Fibroblast of lung (primary cell): ENCODE results near the gene ALOX5. TPM values are rescaled to one million over a fixed set of nuclear protein-coding genes. Genes with fewer than 3 reads are reported as not detected.
"Not testable (repeated sequence)": the region's sequence is repeated elsewhere in the genome, so short reads cannot be mapped to it uniquely, and the experiment has no call there.

ENCODE experiments used
- DNase-seq, 2 donors: peaks; one replicate each; pipeline versions ENCODE4 v3.0.0 to v3.0.0-alpha.2; 2010; ENCODE audit warnings: low read depth in 2 of 2
- H2AFZ ChIP-seq: 2 replicates; pipeline ENCODE4 v1.5.1; 2012; ENCODE audit warnings: low read length, control low read depth, inconsistent platforms
- H3K27ac ChIP-seq: 2 replicates; pipeline ENCODE4 v1.5.1; 2011; ENCODE audit warnings: low read length, control low read depth; ENCODE audit not compliant: insufficient read depth
- H3K27me3 ChIP-seq: 2 replicates; pipeline ENCODE4 v1.5.1; 2011; ENCODE audit warnings: mild to moderate bottlenecking, low read length; ENCODE audit not compliant: control insufficient read depth, insufficient read depth
- H3K36me3 ChIP-seq: 2 replicates; pipeline ENCODE4 v1.5.1; 2011; ENCODE audit warnings: low read length; ENCODE audit not compliant: control insufficient read depth, insufficient read depth
- H3K4me1 ChIP-seq: 2 replicates; pipeline ENCODE4 v1.5.1; 2011; ENCODE audit warnings: low read length; ENCODE audit not compliant: control insufficient read depth, insufficient read depth; ENCODE audit errors: extremely low read depth
- H3K4me2 ChIP-seq: 2 replicates; pipeline ENCODE4 v1.5.1; 2011; ENCODE audit warnings: low read length, control low read depth; ENCODE audit not compliant: insufficient read depth; ENCODE audit errors: extremely low read depth
- H3K4me3 ChIP-seq, 4 experiments: fragments of 200-600 bp in 1 of 4; sonication (generic) in 1 of 4; replicated peaks in 1 of 4; 2 replicates each; pipeline ENCODE4 v1.5.1; 2011 to 2016; ENCODE audit warnings: low read length in 4 of 4, low read depth in 3 of 4, mild to moderate bottlenecking in 3 of 4, control low read depth in 2 of 4, inconsistent platforms in 1 of 4, mixed read lengths in 1 of 4; ENCODE audit not compliant: insufficient read depth in 1 of 4; ENCODE audit errors: control extremely low read depth in 1 of 4
- H3K79me2 ChIP-seq: 2 replicates; pipeline ENCODE4 v1.5.1; 2012; ENCODE audit warnings: mild to moderate bottlenecking, low read length, inconsistent platforms; ENCODE audit not compliant: control insufficient read depth, insufficient read depth
- H3K9ac ChIP-seq: 2 replicates; pipeline ENCODE4 v1.5.1; 2011; ENCODE audit warnings: mild to moderate bottlenecking, low read length, control low read depth; ENCODE audit not compliant: insufficient read depth
- H3K9me3 ChIP-seq: 2 replicates; pipeline ENCODE4 v1.5.1; 2012; ENCODE audit warnings: low read depth, low read length; ENCODE audit not compliant: control insufficient read depth, insufficient read depth
- H4K20me1 ChIP-seq: 2 replicates; pipeline ENCODE4 v1.5.1; 2011; ENCODE audit warnings: low read length; ENCODE audit not compliant: control insufficient read depth, insufficient read depth; ENCODE audit errors: extremely low read depth
- EZH2 ChIP-seq: IDR thresholded peaks from 2 replicates; pipeline ENCODE4 v1.5.1; 2012; ENCODE audit warnings: low read length, control low read depth, mild to moderate bottlenecking; ENCODE audit errors: missing control alignments
- polyA plus RNA-seq, 2 donors: library from polyadenylated mRNA; depleted of rRNA in 1 of 2; stranded (reverse) in 1 of 2; unstranded in 1 of 2; fragments of >200 nt; gene quantifications; 2 replicates each; pipeline ENCODE4 v1.2.1, GENCODE V29; 2011 to 2012; ENCODE audit warnings: missing spikeins in 1 of 2
- total RNA-seq: library from RNA; depleted of rRNA; stranded (reverse); fragments of >200 nt; gene quantifications from 2 replicates; pipeline ENCODE4 v1.2.1, GENCODE V29; 2014
- TF ChIP-seq, protein P1 (sequence below), 2 donors: IDR thresholded peaks in 1 of 2; conservative IDR thresholded peaks in 1 of 2; 1 replicate in 1 of 2; 2 replicates in 1 of 2; pipeline ENCODE4 v1.5.1; 2011 to 2012; ENCODE audit warnings: low read length in 2 of 2, control low read depth in 1 of 2, inconsistent platforms in 1 of 2, low read depth in 1 of 2, mild to moderate bottlenecking in 1 of 2

Gene ALOX5
- total and polyA plus RNA-seq, 2 donors (not counting 1 experiment from before 2014, with no cell fraction given), result not detected

DNA sequence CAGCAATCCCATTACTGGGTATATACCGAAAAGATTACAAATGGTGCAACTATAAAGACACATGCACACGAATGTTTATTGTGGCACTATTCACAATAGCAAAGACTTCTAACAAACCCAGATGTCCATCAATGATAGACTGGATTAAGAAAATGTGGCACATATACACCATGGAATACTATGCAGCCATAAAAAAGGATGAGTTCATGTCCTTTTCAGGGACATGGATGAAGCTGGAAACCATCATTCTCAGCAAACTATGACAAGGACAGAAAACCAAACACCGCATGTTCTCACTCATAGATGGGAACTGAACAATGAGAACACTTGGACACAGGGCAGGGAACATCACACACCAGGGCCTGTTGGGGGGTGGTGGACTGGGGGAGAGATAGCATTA is 6.4 kb upstream of the ALOX5 start:
- not testable (repeated sequence) for H3K36me3 ChIP-seq, H3K27me3 ChIP-seq, H2AFZ ChIP-seq, H3K4me3 ChIP-seq, H3K27ac ChIP-seq, H3K79me2 ChIP-seq, H3K4me2 ChIP-seq, H3K9ac ChIP-seq, DNase-seq, H4K20me1 ChIP-seq, H3K4me1 ChIP-seq, H3K9me3 ChIP-seq

DNA sequence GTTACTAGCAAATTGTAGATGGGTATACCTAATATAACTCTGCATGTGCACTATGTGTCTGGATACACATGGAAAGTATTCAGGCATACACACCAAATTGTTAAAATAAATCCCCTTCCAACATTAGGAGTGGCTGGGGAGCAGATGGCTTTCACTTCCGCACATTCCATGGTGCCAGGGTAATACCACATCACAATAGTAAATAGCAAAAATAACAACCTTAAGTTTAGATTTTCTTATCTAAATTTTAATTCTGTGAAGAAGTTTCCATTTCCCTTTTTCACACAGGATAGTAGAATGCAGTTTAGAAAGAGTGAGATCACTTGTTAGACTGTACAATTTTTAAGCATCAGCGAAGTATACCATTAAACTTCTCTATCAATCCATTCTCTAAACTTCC is 5.8 kb upstream of the ALOX5 start:
- Histone ChIP-seq H4K20me1 (peaks cover 2% of the 10 kb centered on the region), H3K4me1 (no peaks in the 10 kb centered on the region), H3K4me2 (no peak overlapping the region), H3K9me3 (no peaks in the 10 kb centered on the region), H3K9ac (no peak overlapping the region), H3K27me3 (peaks cover 9% of the 10 kb centered on the region), H3K36me3 (no peaks in the 10 kb centered on the region), H2AFZ (no peak overlapping the region), H3K4me3 (no peak overlapping the region), H3K79me2 (no peaks in the 10 kb centered on the region), H3K27ac (no peak overlapping the region)
- DNase-seq, result no peak
- TF ChIP-seq EZH2, result no peak
- TF ChIP-seq, protein P1, sequence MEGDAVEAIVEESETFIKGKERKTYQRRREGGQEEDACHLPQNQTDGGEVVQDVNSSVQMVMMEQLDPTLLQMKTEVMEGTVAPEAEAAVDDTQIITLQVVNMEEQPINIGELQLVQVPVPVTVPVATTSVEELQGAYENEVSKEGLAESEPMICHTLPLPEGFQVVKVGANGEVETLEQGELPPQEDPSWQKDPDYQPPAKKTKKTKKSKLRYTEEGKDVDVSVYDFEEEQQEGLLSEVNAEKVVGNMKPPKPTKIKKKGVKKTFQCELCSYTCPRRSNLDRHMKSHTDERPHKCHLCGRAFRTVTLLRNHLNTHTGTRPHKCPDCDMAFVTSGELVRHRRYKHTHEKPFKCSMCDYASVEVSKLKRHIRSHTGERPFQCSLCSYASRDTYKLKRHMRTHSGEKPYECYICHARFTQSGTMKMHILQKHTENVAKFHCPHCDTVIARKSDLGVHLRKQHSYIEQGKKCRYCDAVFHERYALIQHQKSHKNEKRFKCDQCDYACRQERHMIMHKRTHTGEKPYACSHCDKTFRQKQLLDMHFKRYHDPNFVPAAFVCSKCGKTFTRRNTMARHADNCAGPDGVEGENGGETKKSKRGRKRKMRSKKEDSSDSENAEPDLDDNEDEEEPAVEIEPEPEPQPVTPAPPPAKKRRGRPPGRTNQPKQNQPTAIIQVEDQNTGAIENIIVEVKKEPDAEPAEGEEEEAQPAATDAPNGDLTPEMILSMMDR (conservative IDR thresholded peaks at IDR 0.05 in 1 of 2, IDR thresholded peaks at IDR 0.05 in 1 of 2; ENCODE audit: low read depth in 1 of 2, low read length in 2 of 2), result no peak

DNA sequence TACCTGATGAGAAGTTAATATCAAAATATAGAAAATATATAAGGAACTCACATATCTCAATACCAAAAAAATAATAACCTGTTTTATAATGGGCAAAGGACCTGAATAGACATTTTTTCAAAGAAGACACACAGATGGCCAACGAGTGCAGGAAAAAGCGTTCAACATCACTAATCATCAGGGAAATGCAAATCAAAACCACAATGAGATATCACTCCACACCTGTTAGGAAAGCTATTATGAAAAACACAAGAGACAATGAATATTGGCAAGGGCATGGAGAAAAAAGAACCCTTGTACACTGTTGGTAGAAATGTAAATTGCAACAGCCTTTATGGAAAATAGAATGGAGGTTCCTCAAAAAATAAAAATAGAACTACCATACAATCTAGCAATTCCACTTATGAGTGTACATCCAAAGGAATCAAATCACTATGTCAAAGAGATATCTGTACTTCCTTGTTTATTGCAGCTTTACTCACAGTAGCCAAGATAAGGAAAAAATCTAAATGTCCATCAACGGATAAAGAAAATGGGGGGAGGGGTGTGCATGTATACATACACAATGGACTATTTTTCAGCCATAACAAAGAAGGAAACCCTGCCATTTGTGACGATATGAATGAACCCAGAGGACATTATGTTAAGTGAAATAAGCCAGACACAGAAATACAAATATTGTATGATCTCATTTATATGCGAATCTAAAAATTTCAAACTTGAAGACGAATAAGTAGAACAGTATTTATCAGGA is 3.6 kb upstream of the ALOX5 start:
- H2AFZ ChIP-seq, result no peak overlapping the region
- peaks cover 2% of the 10 kb centered on the region for H4K20me1 ChIP-seq
- H3K27ac ChIP-seq, result no peak overlapping the region
- no peaks in the 10 kb centered on the region for H3K36me3 ChIP-seq
- H3K4me1 ChIP-seq, result no peaks in the 10 kb centered on the region
- no peak overlapping the region for H3K4me3 ChIP-seq
- H3K79me2 ChIP-seq, result no peaks in the 10 kb centered on the region
- no peak for DNase-seq
- no peak overlapping the region for H3K4me2 ChIP-seq
- H3K9ac ChIP-seq, result no peak overlapping the region
- no peaks in the 10 kb centered on the region for H3K9me3 ChIP-seq
- no peak for TF ChIP-seq EZH2
- TF ChIP-seq, protein P1 (conservative IDR thresholded peaks at IDR 0.05 in 1 of 2, IDR thresholded peaks at IDR 0.05 in 1 of 2; ENCODE audit: low read depth in 1 of 2, low read length in 2 of 2), result no peak
- peaks cover 27% of the 10 kb centered on the region for H3K27me3 ChIP-seq
